Measurements from ENCODE around the gene TRPM3. TPM values are rescaled to one million over a fixed set of nuclear protein-coding genes. Genes with fewer than 3 reads are reported as not detected.

Gene TRPM3
- total RNA-seq, 4 donors from 2014 or later = 0.27 to 1.2 (median 0.47) TPM; not detected in 1

DNA sequence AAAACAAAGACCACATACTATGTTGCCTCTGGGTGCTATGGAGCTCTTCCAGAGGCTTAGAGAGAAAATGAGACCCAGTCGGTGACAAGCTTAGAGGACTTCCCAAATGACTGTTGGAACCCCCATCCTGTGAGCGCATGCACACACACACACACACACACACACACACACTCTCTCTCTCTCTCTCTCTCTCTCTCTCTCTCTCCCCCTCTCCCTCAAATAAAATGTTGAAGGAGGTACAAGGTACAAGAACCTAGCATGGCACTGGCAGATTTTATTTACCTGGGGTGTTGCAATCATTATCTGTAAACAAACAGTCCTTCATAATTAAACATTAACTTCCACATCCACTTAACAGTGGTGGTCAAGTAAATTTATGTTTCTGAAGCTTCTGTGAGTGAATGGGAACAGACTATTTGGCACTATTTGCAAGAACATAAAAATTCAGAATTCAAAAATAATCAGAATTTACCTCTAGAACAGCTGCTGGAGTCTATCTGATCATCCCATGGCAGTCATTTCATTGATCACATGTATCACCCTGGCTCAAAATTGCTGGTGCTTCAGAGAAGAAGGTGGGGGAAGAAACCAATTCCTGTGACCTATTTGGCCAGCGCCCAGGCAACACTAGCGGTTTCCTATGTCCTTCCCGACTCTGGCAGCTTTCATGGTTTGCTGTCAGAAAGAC is 24.9 kb downstream of the TRPM3 start:
- H3K36me3 ChIP-seq = no peaks in the 10 kb centered on the region
- H3K4me1 ChIP-seq = no peaks in the 10 kb centered on the region
- WGBS, 2 donors (ENCODE audit: low coverage in 1 of 2) = 49 to 64% methylated on average over 5 of the region's 5 CpGs
- no peak overlapping the region for H3K4me3 ChIP-seq
- H3K27ac ChIP-seq = no peak overlapping the region
- ATAC-seq = no peak
- TF ChIP-seq EP300 (IDR thresholded peaks at IDR 0.05) (no peak), POLR2A (IDR thresholded peaks at IDR 0.05) (no peak)
- TF ChIP-seq, protein P1, sequence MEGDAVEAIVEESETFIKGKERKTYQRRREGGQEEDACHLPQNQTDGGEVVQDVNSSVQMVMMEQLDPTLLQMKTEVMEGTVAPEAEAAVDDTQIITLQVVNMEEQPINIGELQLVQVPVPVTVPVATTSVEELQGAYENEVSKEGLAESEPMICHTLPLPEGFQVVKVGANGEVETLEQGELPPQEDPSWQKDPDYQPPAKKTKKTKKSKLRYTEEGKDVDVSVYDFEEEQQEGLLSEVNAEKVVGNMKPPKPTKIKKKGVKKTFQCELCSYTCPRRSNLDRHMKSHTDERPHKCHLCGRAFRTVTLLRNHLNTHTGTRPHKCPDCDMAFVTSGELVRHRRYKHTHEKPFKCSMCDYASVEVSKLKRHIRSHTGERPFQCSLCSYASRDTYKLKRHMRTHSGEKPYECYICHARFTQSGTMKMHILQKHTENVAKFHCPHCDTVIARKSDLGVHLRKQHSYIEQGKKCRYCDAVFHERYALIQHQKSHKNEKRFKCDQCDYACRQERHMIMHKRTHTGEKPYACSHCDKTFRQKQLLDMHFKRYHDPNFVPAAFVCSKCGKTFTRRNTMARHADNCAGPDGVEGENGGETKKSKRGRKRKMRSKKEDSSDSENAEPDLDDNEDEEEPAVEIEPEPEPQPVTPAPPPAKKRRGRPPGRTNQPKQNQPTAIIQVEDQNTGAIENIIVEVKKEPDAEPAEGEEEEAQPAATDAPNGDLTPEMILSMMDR (IDR thresholded peaks at IDR 0.05) = no peak
- H3K27me3 ChIP-seq = no peaks in the 10 kb centered on the region
- H3K9me3 ChIP-seq = no peaks in the 10 kb centered on the region

- no peak for ATAC-seq
- TF ChIP-seq POLR2AphosphoS5 (IDR thresholded peaks at IDR 0.05) (no peak), POLR2A (IDR thresholded peaks at IDR 0.05) (no peak)
- TF ChIP-seq, protein P1 (IDR thresholded peaks at IDR 0.05) = no peak
- H3K27ac ChIP-seq = no peak overlapping the region
- no peaks in the 10 kb centered on the region for H3K36me3 ChIP-seq
- H3K27me3 ChIP-seq = no peaks in the 10 kb centered on the region
- 69 to 73% methylated on average over 4 of the region's 4 CpGs for WGBS, 2 donors (ENCODE audit: low coverage in 1 of 2)
- no peaks in the 10 kb centered on the region for H3K4me1 ChIP-seq
- H3K4me3 ChIP-seq = no peak overlapping the region
- no peaks in the 10 kb centered on the region for H3K9me3 ChIP-seq
These were observed 26.6 kb downstream of the TRPM3 start for GRCh38 chr9:71094708-71095251.

GRCh38 chr9:71090896-71091295 is 30.5 kb downstream of the TRPM3 start:
- H3K4me1 ChIP-seq = no peaks in the 10 kb centered on the region
- H3K36me3 ChIP-seq = no peaks in the 10 kb centered on the region
- H3K27ac ChIP-seq = no peak overlapping the region
- H3K9me3 ChIP-seq = no peaks in the 10 kb centered on the region
- TF ChIP-seq POLR2A (IDR thresholded peaks at IDR 0.05) (no peak), POLR2AphosphoS5 (IDR thresholded peaks at IDR 0.05) (no peak), EP300 (IDR thresholded peaks at IDR 0.05) (no peak)
- TF ChIP-seq, protein P1 (IDR thresholded peaks at IDR 0.05) = no peak
- ATAC-seq = no peak
- no peaks in the 10 kb centered on the region for H3K27me3 ChIP-seq
- H3K4me3 ChIP-seq = no peak overlapping the region

DNA sequence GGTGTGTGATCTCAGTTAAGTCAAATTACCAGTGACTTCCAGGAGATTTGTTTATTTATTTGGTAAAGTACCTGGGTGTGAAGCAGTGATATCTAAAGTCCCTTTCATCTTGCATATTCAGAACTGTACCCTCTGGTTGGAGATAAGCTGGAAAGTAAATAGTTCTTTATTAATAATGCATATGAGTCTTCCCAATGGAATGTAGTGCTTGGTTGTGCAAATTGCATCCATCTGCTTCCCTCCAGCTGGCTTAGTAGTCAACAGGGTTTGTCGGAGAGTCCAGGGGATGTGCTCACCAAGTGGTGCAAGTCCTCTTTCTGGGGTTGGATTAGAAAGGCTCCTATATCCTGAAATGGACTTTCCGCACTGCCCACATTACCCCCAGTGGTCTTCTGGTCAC is 42.0 kb downstream of the TRPM3 start:
- 80 to 100% methylated on average over 1 to 2 of the region's 2 CpGs for WGBS, 2 donors (ENCODE audit: low coverage in 1 of 2)
- Histone ChIP-seq H3K36me3 (no peaks in the 10 kb centered on the region), H3K4me3 (no peak overlapping the region), H3K27ac (no peak overlapping the region), H3K4me1 (no peaks in the 10 kb centered on the region), H3K9me3 (no peaks in the 10 kb centered on the region), H3K27me3 (no peaks in the 10 kb centered on the region)
- no peak for ATAC-seq
- TF ChIP-seq POLR2AphosphoS5 (IDR thresholded peaks at IDR 0.05) (no peak), EP300 (IDR thresholded peaks at IDR 0.05) (no peak), POLR2A (IDR thresholded peaks at IDR 0.05) (no peak)
- TF ChIP-seq, protein P1 (IDR thresholded peaks at IDR 0.05) = no peak

DNA sequence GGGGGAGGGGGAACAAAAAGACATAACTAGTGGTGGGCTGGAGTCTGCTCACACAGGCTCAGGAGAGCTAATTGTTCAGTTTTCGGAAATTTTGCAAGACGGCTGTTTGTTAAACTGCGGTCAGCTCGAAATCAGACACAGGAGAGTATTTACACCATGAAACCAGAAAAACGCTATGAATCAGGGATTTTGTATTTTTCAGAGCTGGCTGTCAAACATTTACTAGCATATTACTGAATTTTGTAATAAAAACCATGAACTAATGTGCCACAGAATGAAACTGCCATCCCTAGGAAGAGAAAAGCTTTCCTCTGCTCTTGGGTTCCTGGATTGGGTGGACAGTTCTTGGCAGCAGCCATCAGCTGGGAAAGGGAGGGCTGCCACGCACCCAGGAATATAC is 45.3 kb downstream of the TRPM3 start:
- no peak for ATAC-seq
- Histone ChIP-seq H3K27ac (no peak overlapping the region), H3K4me3 (no peak overlapping the region), H3K4me1 (no peaks in the 10 kb centered on the region), H3K9me3 (no peaks in the 10 kb centered on the region), H3K36me3 (no peaks in the 10 kb centered on the region), H3K27me3 (no peaks in the 10 kb centered on the region)
- WGBS, 2 donors (ENCODE audit: low coverage in 1 of 2) = 65 to 77% methylated on average over 5 of the region's 6 CpGs
- TF ChIP-seq EP300 (IDR thresholded peaks at IDR 0.05) = no peak
- TF ChIP-seq POLR2AphosphoS5 (IDR thresholded peaks at IDR 0.05) = no peak
- no peak for TF ChIP-seq POLR2A (IDR thresholded peaks at IDR 0.05)
- TF ChIP-seq, protein P1 (IDR thresholded peaks at IDR 0.05) = no peak
